HepG2 (cell line): ENCODE results near the gene FAM162A. TPM values are rescaled to one million over a fixed set of nuclear protein-coding genes. Genes with fewer than 3 reads are reported as not detected.

ENCODE experiments used
- AHR ChIP-seq: IDR thresholded peaks from 2 replicates; pipeline ENCODE4 v1.6.1; 2018; ENCODE audit warnings: missing genetic modification reagents, missing compliant biosample characterization
- ARNT ChIP-seq: fragments of 450-650 bp; IDR thresholded peaks from 2 replicates; pipeline ENCODE4 v1.6.1; 2017
- BRD4 ChIP-seq: sonication (generic); formaldehyde crosslinking; IDR thresholded peaks from 2 replicates; pipeline ENCODE4 v1.4.0; 2020; ENCODE audit warnings: missing genetic modification reagents
- BRF2 ChIP-seq: sonication (generic); formaldehyde crosslinking; IDR thresholded peaks from 2 replicates; pipeline ENCODE4 v1.8.1; 2022; ENCODE audit warnings: mild to moderate bottlenecking, missing genetic modification reagents
- CENPT ChIP-seq: sonication (generic); formaldehyde crosslinking; IDR thresholded peaks from 2 replicates; pipeline ENCODE4 v1.8.0; 2022; ENCODE audit warnings: low read depth, mild to moderate bottlenecking, moderate library complexity, missing genetic modification reagents
- CREB3 ChIP-seq: sonication (generic); formaldehyde crosslinking; IDR thresholded peaks from 2 replicates; pipeline ENCODE4 v1.5.0; 2020; ENCODE audit warnings: missing genetic modification reagents
- ELF4 ChIP-seq: sonication (generic); formaldehyde crosslinking; IDR thresholded peaks from 2 replicates; pipeline ENCODE4 v1.5.0; 2020; ENCODE audit warnings: missing genetic modification reagents, mild to moderate bottlenecking, moderate library complexity, borderline replicate concordance
- HCFC1 ChIP-seq: fragments of 150-350 bp; IDR thresholded peaks from 2 replicates; pipeline ENCODE4 v1.6.1; 2014; ENCODE audit warnings: low read depth, low read length
- HMGXB3 ChIP-seq: sonication (generic); formaldehyde crosslinking; IDR thresholded peaks from 2 replicates; pipeline ENCODE4 v1.4.0; 2020; ENCODE audit warnings: missing genetic modification reagents, borderline replicate concordance
- HMGXB4 ChIP-seq, 2 experiments: sonication (generic) in 1 of 2; formaldehyde crosslinking in 1 of 2; IDR thresholded peaks; 2 replicates each; pipeline versions ENCODE4 v1.4.0 to v1.6.1; 2018 to 2020; ENCODE audit warnings: missing genetic modification reagents in 2 of 2, borderline replicate concordance in 1 of 2, low read depth in 1 of 2, mild to moderate bottlenecking in 1 of 2, missing biosample characterization in 1 of 2
- KDM5A ChIP-seq: fragments of 200-600 bp; sonication (generic); IDR thresholded peaks from 2 replicates; pipeline ENCODE4 v1.7.0; 2018; ENCODE audit warnings: antibody characterized with exemption, mild to moderate bottlenecking, low read length, borderline replicate concordance
- REPIN1 ChIP-seq: sonication (generic); formaldehyde crosslinking; IDR thresholded peaks from 2 replicates; pipeline ENCODE4 v1.8.0; 2022; ENCODE audit warnings: missing genetic modification reagents, low read depth, mild to moderate bottlenecking, borderline replicate concordance
- SMAD1 ChIP-seq: sonication (generic); formaldehyde crosslinking; IDR thresholded peaks from 2 replicates; pipeline ENCODE4 v1.4.0; 2020; ENCODE audit warnings: missing genetic modification reagents, low read depth, mild to moderate bottlenecking, borderline replicate concordance
- SNRNP70 ChIP-seq: fragments of 200-400 bp; formaldehyde crosslinking; IDR thresholded peaks from 2 replicates; pipeline ENCODE4 v1.6.1; 2017; ENCODE audit warnings: mild to moderate bottlenecking, low read depth, low read length, moderate library complexity
- SRY ChIP-seq: sonication (generic); formaldehyde crosslinking; IDR thresholded peaks from 2 replicates; pipeline ENCODE4 v1.8.0; 2022; ENCODE audit warnings: mild to moderate bottlenecking, missing genetic modification reagents
- TEAD2 ChIP-seq: sonication (generic); formaldehyde crosslinking; IDR thresholded peaks from 2 replicates; pipeline ENCODE4 v1.9.0; 2021; ENCODE audit warnings: missing genetic modification reagents
- ZFP36 ChIP-seq: fragments of 150-350 bp; IDR thresholded peaks from 2 replicates; pipeline ENCODE4 v1.6.1; 2018; ENCODE audit warnings: borderline replicate concordance, low read length, low read depth; ENCODE audit not compliant: partially characterized antibody
- ZNF337 ChIP-seq: sonication (generic); formaldehyde crosslinking; IDR thresholded peaks from 2 replicates; pipeline ENCODE4 v1.5.1; 2020; ENCODE audit warnings: missing genetic modification reagents, low read depth, mild to moderate bottlenecking, borderline replicate concordance
- ZNF451 ChIP-seq: sonication (generic); formaldehyde crosslinking; IDR thresholded peaks from 2 replicates; pipeline ENCODE4 v1.5.0; 2020; ENCODE audit warnings: mild to moderate bottlenecking, missing genetic modification reagents
- ZSCAN12 ChIP-seq: sonication (generic); formaldehyde crosslinking; IDR thresholded peaks from 2 replicates; pipeline ENCODE4 v1.9.0; 2021; ENCODE audit warnings: mild to moderate bottlenecking, missing genetic modification reagents
- ZSCAN30 ChIP-seq: sonication (generic); formaldehyde crosslinking; IDR thresholded peaks from 2 replicates; pipeline ENCODE4 v1.5.0; 2020; ENCODE audit warnings: mild to moderate bottlenecking, missing genetic modification reagents
- polyA plus RNA-seq, 8 experiments: library from polyadenylated mRNA; depleted of rRNA in 3 of 8; stranded (reverse) in 7 of 8; unstranded in 1 of 8; fragments of >200 nt; fragmentation: Illumina TruSeq in 4 of 8; extraction: Trizol in 4 of 8; gene quantifications; 2 replicates each; pipeline versions ENCODE4 v1.2.1 to v1.2.3, GENCODE V29; 2011 to 2016; ENCODE audit warnings: low read depth in 4 of 8, missing spikeins in 1 of 8, mixed read lengths in 1 of 8; ENCODE audit not compliant: insufficient read depth in 1 of 8
- total RNA-seq, 5 experiments: library from RNA; depleted of rRNA; stranded (reverse); fragments of >200 nt; fragmentation: Illumina TruSeq; extraction: Trizol; gene quantifications; 2 replicates each; pipeline ENCODE4 v1.2.3, GENCODE V29; 2016; ENCODE audit warnings: low read depth in 1 of 5

The FAM162A gene
- total and polyA plus RNA-seq, 2 of the 13 experiments (the other 11 are each of a cell fraction or from before 2014, with no cell fraction given) = 115 to 155 TPM

GRCh38 chr3:122382888-122383666 lies 905 bp upstream of the FAM162A start, which contains the start of gene MIX23 (continued):
- TF ChIP-seq BRF2 (CRISPR knock-in tag) (0 out of 2 replicates have a peak, but pooled peaks have one; percentile 32), TEAD2 (0 out of 2 replicates have a peak, but pooled peaks have one; percentile 56), HCFC1 (peak; percentile 63; the same call in 1 of the 2 replicates), SNRNP70 (no peak), ZNF337 (no peak), ZNF451 (CRISPR knock-in tag) (peak; percentile 65), REPIN1 (CRISPR knock-in tag) (peak; percentile 96), ZSCAN30 (no peak), SRY (CRISPR knock-in tag) (peak; percentile 89), AHR (CRISPR knock-in tag) (peak; percentile 86), ZSCAN12 (peak; percentile 46; the same call in 1 of the 2 replicates), BRD4 (CRISPR knock-in tag) (peak; percentile 64; the same call in 1 of the 2 replicates), ZFP36 (no peak), HMGXB4 (CRISPR knock-in tag; IDR thresholded peaks at IDR 0.05; ENCODE audit: borderline replicate concordance in 1 of 2, low read depth in 1 of 2) (peak; percentile 31 to 71; a peak in 3 of 4 replicates), ELF4 (CRISPR knock-in tag) (0 out of 2 replicates have a peak, but pooled peaks have one; percentile 74), KDM5A (peak; percentile 99), CENPT (CRISPR knock-in tag) (no peak), HMGXB3 (CRISPR knock-in tag) (peak; percentile 74; the same call in 1 of the 2 replicates), CREB3 (CRISPR knock-in tag) (0 out of 2 replicates have a peak, but pooled peaks have one; percentile 50), SMAD1 (CRISPR knock-in tag) (no peak), ARNT (no peak)
